HG03442 (cell line): Measurements from ENCODE around the gene FSTL1.
A peak's percentile ranks its signal among the peaks of the same experiment; 100 is the strongest.

Source experiments
- ATAC-seq: cut with Tn5 transposase; IDR thresholded peaks from one replicate; pipeline ENCODE4 v1.9.1; 2021; ENCODE audit warnings: mild to moderate bottlenecking, moderate library complexity; ENCODE audit not compliant: unreplicated experiment

The FSTL1 gene

GRCh38 chr3:120468635-120469295, 18.0 kb upstream of the FSTL1 start:
- no peak for ATAC-seq

GRCh38 chr3:120462409-120462959, 11.7 kb upstream of the FSTL1 start:
- ATAC-seq: no peak

- ATAC-seq: no peak
Observed at GRCh38 chr3:120461416-120461815, 10.6 kb upstream of the FSTL1 start.

- ATAC-seq: no peak
Observed at GRCh38 chr3:120460862-120461261, 10.1 kb upstream of the FSTL1 start.

- ATAC-seq: no peak
Observed at GRCh38 chr3:120460181-120460790, 9.5 kb upstream of the FSTL1 start.

GRCh38 chr3:120459196-120459595, 8.4 kb upstream of the FSTL1 start:
- no peak for ATAC-seq

- ATAC-seq: no peak
Observed at GRCh38 chr3:120457827-120458226, 7.0 kb upstream of the FSTL1 start.

- no peak for ATAC-seq
Observed at GRCh38 chr3:120454076-120454689, 3.4 kb upstream of the FSTL1 start.

- no peak for ATAC-seq
Observed at GRCh38 chr3:120452816-120453215, 2.0 kb upstream of the FSTL1 start.

- ATAC-seq: no peak
Observed at GRCh38 chr3:120451806-120452205, 1.0 kb upstream of the FSTL1 start.

- ATAC-seq: no peak
Observed at GRCh38 chr3:120451272-120451761, 525 bp upstream of the FSTL1 start.

GRCh38 chr3:120449701-120450599, 842 bp downstream of the FSTL1 start:
- peak; percentile 34 for ATAC-seq

GRCh38 chr3:120449251-120449650, 1.5 kb downstream of the FSTL1 start:
- no peak for ATAC-seq

GRCh38 chr3:120448756-120449155, 2.0 kb downstream of the FSTL1 start:
- no peak for ATAC-seq

GRCh38 chr3:120446891-120447668, 3.7 kb downstream of the FSTL1 start:
- no peak for ATAC-seq

GRCh38 chr3:120445654-120446053, 5.1 kb downstream of the FSTL1 start:
- ATAC-seq: no peak

- no peak for ATAC-seq
Observed at GRCh38 chr3:120443626-120444123, 7.1 kb downstream of the FSTL1 start.

GRCh38 chr3:120442975-120443517, 7.7 kb downstream of the FSTL1 start:
- ATAC-seq: no peak

- ATAC-seq: no peak
Observed at GRCh38 chr3:120441776-120442175, 9.0 kb downstream of the FSTL1 start.

- ATAC-seq: no peak
Observed at GRCh38 chr3:120440762-120441161, 10.0 kb downstream of the FSTL1 start.
